PFSK-1 (cell line): ENCODE data around the gene MEGF6.

Experiments used
- POLR2AphosphoS5 ChIP-seq: IDR thresholded peaks from 2 replicates; pipeline ENCODE4 v1.6.1; 2012; ENCODE audit warnings: low read depth, mild to moderate bottlenecking, control low read depth, low read length, moderate library complexity
- SIN3A ChIP-seq: IDR thresholded peaks from 2 replicates; pipeline ENCODE4 v1.6.1; 2012; ENCODE audit warnings: mild to moderate bottlenecking, low read length, moderate library complexity, borderline replicate concordance; ENCODE audit not compliant: insufficient read depth
- TAF1 ChIP-seq: IDR thresholded peaks from 2 replicates; pipeline ENCODE4 v1.6.1; 2012; ENCODE audit warnings: low read length, control low read depth, borderline replicate concordance; ENCODE audit not compliant: insufficient read depth

DNA sequence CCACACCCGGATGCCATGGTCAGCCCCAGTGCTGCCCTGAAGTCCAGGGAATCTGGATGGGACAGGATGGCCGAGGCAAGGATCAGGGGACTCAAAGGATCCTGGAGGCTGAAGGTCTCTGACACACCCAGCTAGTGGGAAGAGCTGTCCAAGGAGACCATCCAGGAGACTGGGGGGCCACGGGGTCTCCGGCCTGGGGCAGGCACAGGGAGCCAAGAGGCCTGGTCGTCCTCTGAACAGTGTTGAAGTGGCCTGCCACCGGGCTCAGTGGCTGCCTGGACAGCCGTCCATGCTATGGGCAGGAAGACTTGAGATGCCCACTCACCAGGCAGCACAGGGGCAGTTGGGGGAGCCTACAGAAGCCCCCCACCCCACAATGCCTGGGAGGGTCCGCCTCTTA is 41.9 kb downstream of the MEGF6 start:
- TF ChIP-seq POLR2AphosphoS5, result no peak
- TF ChIP-seq SIN3A, result no peak
- TF ChIP-seq TAF1, result no peak
